Omental fat pad (tissue), 4 donors: ENCODE measurements around the gene PDE6C. TPM values are rescaled to one million over a fixed set of nuclear protein-coding genes. Genes with fewer than 3 reads are reported as not detected.

Experiments
- ATAC-seq: fragments of 150-250 bp; one replicate; pipeline ENCODE4 v1.9.1; 2016; ENCODE audit warnings: mild to moderate bottlenecking, moderate library complexity; ENCODE audit not compliant: low FRiP score
- DNase-seq: peaks from one replicate; pipeline ENCODE4 v3.0.0-alpha.2; 2019; ENCODE audit warnings: low spot score
- CTCF ChIP-seq, 3 donors: fragments of 450-650 bp; IDR thresholded peaks; one replicate each; pipeline ENCODE4 v1.5.1; 2016 to 2017; ENCODE audit warnings: antibody characterized with exemption in 3 of 3, mild to moderate bottlenecking in 3 of 3, moderate library complexity in 2 of 3
- total RNA-seq, 4 donors: library from RNA; depleted of rRNA; stranded (reverse); fragments of >200 nt; gene quantifications; one replicate each; pipeline ENCODE4 v1.1.0, GENCODE V29; 2016

PDE6C gene
- total RNA-seq, 4 donors from 2014 or later, result not detected

- TF ChIP-seq CTCF (IDR thresholded peaks at IDR 0.05), result no peak
- ATAC-seq, result no peak
- no peak for DNase-seq
These were observed 17.4 kb downstream of the PDE6C start for GRCh38 chr10:93629647-93630305.

GRCh38 chr10:93630625-93631557 is 18.6 kb downstream of the PDE6C start:
- ATAC-seq (no peak), DNase-seq (no peak)
- no peak for TF ChIP-seq CTCF (IDR thresholded peaks at IDR 0.05)

GRCh38 chr10:93639791-93640190 is 27.5 kb downstream of the PDE6C start:
- no peak for TF ChIP-seq CTCF (IDR thresholded peaks at IDR 0.05)
- ATAC-seq (no peak), DNase-seq (no peak)

GRCh38 chr10:93652857-93653256 is 40.5 kb downstream of the PDE6C start:
- DNase-seq (no peak), ATAC-seq (no peak)
- TF ChIP-seq CTCF (IDR thresholded peaks at IDR 0.05), result no peak

- TF ChIP-seq CTCF (IDR thresholded peaks at IDR 0.05), result no peak
- DNase-seq (no peak), ATAC-seq (no peak)
These were observed 41.9 kb downstream of the PDE6C start for GRCh38 chr10:93654201-93654600.

GRCh38 chr10:93656155-93656554 is 43.8 kb downstream of the PDE6C start:
- ATAC-seq, result no peak
- no peak for DNase-seq
- TF ChIP-seq CTCF (IDR thresholded peaks at IDR 0.05), result no peak
